CD14-positive monocyte (primary cell): Measurements from ENCODE around the gene HERC2. TPM values are rescaled to one million over a fixed set of nuclear protein-coding genes. Genes with fewer than 3 reads are reported as not detected.

Experiments used
- DNase-seq, 3 donors: peaks; one replicate each; pipeline ENCODE4 v3.0.0-alpha.2; 2011 to 2022
- H2AFZ ChIP-seq: 2 replicates; pipeline ENCODE4 v1.6.0; 2012; ENCODE audit warnings: mild to moderate bottlenecking, low read depth, low read length, inconsistent platforms; ENCODE audit not compliant: insufficient read depth, poor library complexity, severe bottlenecking
- H3K27ac ChIP-seq, 2 donors: 1 replicate in 1 of 2; 2 replicates in 1 of 2; pipeline ENCODE4 v1.5.1; 2012 to 2013; ENCODE audit warnings: low read length in 2 of 2, control low read depth in 1 of 2, inconsistent platforms in 1 of 2, low read depth in 1 of 2, mild to moderate bottlenecking in 1 of 2
- H3K27me3 ChIP-seq, 2 donors: one replicate each; pipeline versions ENCODE4 v1.6.0 to v1.6.1; 2011 to 2013; ENCODE audit warnings: low read length in 2 of 2; ENCODE audit not compliant: control insufficient read depth in 2 of 2, insufficient read depth in 2 of 2
- H3K36me3 ChIP-seq, 2 donors: replicated peaks in 1 of 2; 1 replicate in 1 of 2; 2 replicates in 1 of 2; pipeline versions ENCODE4 v1.5.1 to v1.6.1; 2012 to 2013; ENCODE audit warnings: low read length in 2 of 2, control low read depth in 1 of 2, inconsistent platforms in 1 of 2, mild to moderate bottlenecking in 1 of 2; ENCODE audit not compliant: insufficient read depth in 2 of 2, control insufficient read depth in 1 of 2
- H3K4me1 ChIP-seq, 2 donors: 1 replicate in 1 of 2; 2 replicates in 1 of 2; pipeline versions ENCODE4 v1.5.1 to v1.6.1; 2012 to 2013; ENCODE audit warnings: low read length in 2 of 2, control low read depth in 1 of 2, inconsistent platforms in 1 of 2, mild to moderate bottlenecking in 1 of 2, moderate library complexity in 1 of 2; ENCODE audit not compliant: insufficient read depth in 2 of 2, control insufficient read depth in 1 of 2
- H3K4me2 ChIP-seq: replicated peaks from 2 replicates; pipeline ENCODE3; 2012; ENCODE audit warnings: low read length, moderate library complexity, mild to moderate bottlenecking; ENCODE audit not compliant: poor library complexity, severe bottlenecking; ENCODE audit errors: extremely low read depth
- H3K4me3 ChIP-seq, 3 experiments: fragments of 200-600 bp in 1 of 3; sonication (generic) in 1 of 3; replicated peaks in 1 of 3; 1 replicate in 2 of 3; 2 replicates in 1 of 3; pipeline ENCODE4 v1.5.1; 2011 to 2013; ENCODE audit warnings: low read length in 3 of 3, mild to moderate bottlenecking in 3 of 3, control low read depth in 2 of 3, low read depth in 2 of 3, inconsistent platforms in 1 of 3, moderate library complexity in 1 of 3
- H3K79me2 ChIP-seq: 2 replicates; pipeline ENCODE4 v1.6.0; 2012; ENCODE audit warnings: mild to moderate bottlenecking, control low read depth, inconsistent platforms, low read length, moderate library complexity; ENCODE audit not compliant: insufficient read depth
- H3K9ac ChIP-seq: 2 replicates; pipeline ENCODE4 v1.6.0; 2017; ENCODE audit warnings: low read length, mild to moderate bottlenecking; ENCODE audit not compliant: insufficient read depth, poor library complexity, severe bottlenecking
- H3K9me3 ChIP-seq, 2 donors: replicated peaks in 1 of 2; 1 replicate in 1 of 2; 2 replicates in 1 of 2; pipeline versions ENCODE4 v1.5.1 to v1.6.1; 2012 to 2013; ENCODE audit warnings: low read length in 2 of 2, control low read depth in 1 of 2; ENCODE audit not compliant: control insufficient read depth in 1 of 2, insufficient read depth in 1 of 2
- H4K20me1 ChIP-seq: 2 replicates; pipeline ENCODE4 v1.6.0; 2012; ENCODE audit warnings: mild to moderate bottlenecking, low read length, control low read depth, moderate library complexity; ENCODE audit not compliant: insufficient read depth
- H3K27ac Mint-ChIP-seq, 7 donors: one replicate each; pipeline ENCODE4 v1.8.0; 2020; ENCODE audit warnings: mild to moderate bottlenecking in 7 of 7, mixed read lengths in 7 of 7, moderate library complexity in 6 of 7, inconsistent platforms in 2 of 7
- H3K27me3 Mint-ChIP-seq, 3 donors: one replicate each; pipeline ENCODE4 v1.8.0; 2021 to 2022; ENCODE audit warnings: low read depth in 3 of 3, mild to moderate bottlenecking in 3 of 3, mixed read lengths in 3 of 3, moderate library complexity in 3 of 3, inconsistent platforms in 1 of 3
- H3K36me3 Mint-ChIP-seq, 2 donors: one replicate each; pipeline ENCODE4 v1.8.0; 2020; ENCODE audit warnings: mixed read lengths in 2 of 2, inconsistent platforms in 1 of 2, mild to moderate bottlenecking in 1 of 2
- H3K4me1 Mint-ChIP-seq: one replicate; pipeline ENCODE4 v1.8.0; 2020; ENCODE audit warnings: mild to moderate bottlenecking, mixed read lengths
- H3K4me3 Mint-ChIP-seq, 2 donors: one replicate each; pipeline ENCODE4 v1.8.0; 2020; ENCODE audit warnings: mild to moderate bottlenecking in 2 of 2, mixed read lengths in 2 of 2, moderate library complexity in 1 of 2
- H3K9me3 Mint-ChIP-seq, 7 donors: one replicate each; pipeline ENCODE4 v1.8.0; 2020 to 2022; ENCODE audit warnings: mixed read lengths in 7 of 7, mild to moderate bottlenecking in 6 of 7, moderate library complexity in 6 of 7, inconsistent platforms in 2 of 7
- CTCF ChIP-seq: fragments of 200-600 bp; IDR thresholded peaks from one replicate; pipeline ENCODE4 v1.8.0; 2022; ENCODE audit warnings: antibody characterized with exemption, mild to moderate bottlenecking
- WGBS: methylation state at CpG from one replicate; pipeline ENCODE4 v1.1.5; 2013; ENCODE audit warnings: missing lambda C conversion rate; ENCODE audit not compliant: insufficient coverage; 5-methylcytosine and 5-hydroxymethylcytosine counted together
- intact Hi-C, 2 donors: fragments of 100-400 bp; cut with micrococcal nuclease; formaldehyde crosslinking; loops; one replicate each; pipeline versions ENCODE4 v1.15.0 to v1.15.1; 2023
- polyA plus RNA-seq, 3 donors: library from polyadenylated mRNA; depleted of rRNA in 1 of 3; unstranded in 2 of 3; stranded (reverse) in 1 of 3; fragments of 300-500 nt in 2 of 3; fragments of >200 nt in 1 of 3; fragmentation: Illumina TruSeq in 2 of 3; gene quantifications; 1 replicate in 2 of 3; 2 replicates in 1 of 3; pipeline ENCODE4 v1.2.3, GENCODE V29; 2012 to 2021

Gene HERC2
- polyA plus RNA-seq, 3 donors = 3.1 to 9.0 (median 4.7) TPM

- H3K27ac Mint-ChIP-seq = no peak overlapping the region
- no peaks in the 10 kb centered on the region for H3K36me3 ChIP-seq
- H3K4me2 ChIP-seq = no peak overlapping the region
- peaks cover 9 to 25% of the 10 kb centered on the region in 2 donors for H3K9me3 ChIP-seq
- no peak overlapping the region for H3K27ac ChIP-seq
- no peak overlapping the region for H2AFZ ChIP-seq
- no peak overlapping the region for H3K4me3 ChIP-seq
- H3K4me3 Mint-ChIP-seq = no peak overlapping the region
- 98% methylated on average over 9 of the region's 10 CpGs for WGBS
- peaks cover 19 to 63% of the 10 kb centered on the region in 2 donors for H3K27me3 ChIP-seq
- peaks cover 0 to 4% of the 10 kb centered on the region in 2 donors for H3K36me3 Mint-ChIP-seq
- H3K79me2 ChIP-seq = no peaks in the 10 kb centered on the region
- peaks cover 3 to 21% of the 10 kb centered on the region in 2 donors for H3K4me1 ChIP-seq
- TF ChIP-seq CTCF = no peak
- H4K20me1 ChIP-seq = no peaks in the 10 kb centered on the region
- intact Hi-C loops = no loop called here
- no peak for DNase-seq
- H3K9ac ChIP-seq = no peak overlapping the region
- peaks cover 3 to 30% (median 16%) of the 10 kb centered on the region in 7 donors for H3K9me3 Mint-ChIP-seq
- peaks cover 51 to 73% (median 57%) of the 10 kb centered on the region in 3 donors for H3K27me3 Mint-ChIP-seq
- peaks cover 17% of the 10 kb centered on the region for H3K4me1 Mint-ChIP-seq
These were observed 218.1 kb downstream of the HERC2 start for GRCh38 chr15:28103831-28104230.

GRCh38 chr15:28101983-28102441 is 220.0 kb downstream of the HERC2 start:
- Mint-ChIP-seq H3K27me3 (peaks cover 54 to 73% (median 59%) of the 10 kb centered on the region in 3 donors), H3K9me3 (peaks cover 3 to 32% (median 19%) of the 10 kb centered on the region in 7 donors), H3K4me1 (peaks cover 22% of the 10 kb centered on the region), H3K36me3 (peaks cover 0 to 6% of the 10 kb centered on the region in 2 donors), H3K27ac (no peak overlapping the region), H3K4me3 (no peak overlapping the region)
- TF ChIP-seq CTCF = no peak
- Histone ChIP-seq H4K20me1 (no peaks in the 10 kb centered on the region), H3K4me1 (peaks cover 4 to 19% of the 10 kb centered on the region in 2 donors), H3K9me3 (peaks cover 9 to 42% of the 10 kb centered on the region in 2 donors), H3K27me3 (peaks cover 31 to 65% of the 10 kb centered on the region in 2 donors), H3K27ac (no peak overlapping the region), H3K9ac (no peak overlapping the region), H3K4me2 (no peak overlapping the region), H2AFZ (no peak overlapping the region), H3K4me3 (no peak overlapping the region), H3K36me3 (no peaks in the 10 kb centered on the region), H3K79me2 (no peaks in the 10 kb centered on the region)
- DNase-seq = no peak
- intact Hi-C loops = no loop called here
- 67% methylated on average over 8 of the region's 10 CpGs for WGBS
